Measurements from ENCODE around the gene KCND2. TPM values are rescaled to one million over a fixed set of nuclear protein-coding genes. Genes with fewer than 3 reads are reported as not detected.

The KCND2 gene
- total and polyA plus RNA-seq, 2 of the 4 experiments (the other 2 are of a cell fraction), result under 0.01 TPM; not detected in 1

DNA sequence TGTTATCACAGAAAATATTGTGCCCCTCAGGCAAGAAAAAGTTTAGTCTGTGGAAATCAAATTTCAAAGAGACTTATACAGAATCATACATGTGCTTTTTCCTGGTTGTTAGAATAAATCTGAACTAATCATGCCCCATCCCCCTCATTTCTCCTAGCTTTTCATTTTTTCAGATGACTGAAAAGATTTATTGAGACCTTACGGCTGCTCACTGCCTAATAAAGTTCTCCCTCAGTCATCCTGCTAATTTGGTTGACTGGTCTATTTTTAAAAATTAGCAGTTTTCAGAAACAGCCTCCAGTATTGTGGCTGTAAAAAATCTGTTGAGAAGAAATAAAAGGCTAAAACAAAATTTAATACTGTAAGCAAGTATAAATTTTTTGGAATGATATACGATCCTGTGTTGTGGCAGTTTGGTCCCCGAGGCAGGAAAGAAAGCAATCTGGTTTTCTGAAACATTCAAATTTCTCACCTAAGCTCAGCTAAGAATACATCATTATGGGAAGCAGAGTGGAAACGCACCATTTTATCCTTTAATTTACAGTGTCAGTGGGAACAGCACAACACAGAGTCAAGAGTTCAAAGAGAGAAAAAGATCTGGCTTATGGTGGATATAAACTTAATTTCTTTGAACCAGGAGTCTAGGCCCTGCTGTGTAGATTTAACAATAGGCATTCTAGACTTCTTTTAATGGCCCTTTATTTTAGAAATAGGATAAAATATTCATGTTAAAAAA lies 144.4 kb downstream of the KCND2 start:
- H3K56ac ChIP-seq (ENCODE audit: extremely low read depth, insufficient read depth, low read length), result no peak overlapping the region
- no peak overlapping the region for H2BK20ac ChIP-seq (ENCODE audit: low read depth, low read length)
- H3K23ac ChIP-seq (ENCODE audit: low read depth, low read length), result no peak overlapping the region
- H3K4ac ChIP-seq (ENCODE audit: low read depth, low read length), result no peak overlapping the region
- H3K79me1 ChIP-seq (ENCODE audit: low read depth in 1 of 2, low read length in 2 of 2), result no peaks in the 10 kb centered on the region
- no peak overlapping the region for H3K4me3 ChIP-seq (ENCODE audit: insufficient read depth, low read depth, low read length)
- no peak overlapping the region for H3K14ac ChIP-seq (replicated peaks; ENCODE audit: low read depth, low read length)
- no peak overlapping the region for H2AK9ac ChIP-seq (replicated peaks; ENCODE audit: low read depth, low read length, poor library complexity)
- dilution Hi-C loops (cut with HindIII; ENCODE audit: low sequenced_read_pairs, unreplicated experiment), result no loop called here
- no peak overlapping the region for H3K27ac ChIP-seq (ENCODE audit: insufficient read depth, low read length)
- WGBS, 2 experiments (ENCODE audit: extremely low coverage in 2 of 2, insufficient read length in 1 of 2), result no CpG with 5 or more reads among the region's 4 CpGs
- no peak overlapping the region for H3K9ac ChIP-seq (ENCODE audit: low read depth, low read length)
- no peaks in the 10 kb centered on the region for H4K20me1 ChIP-seq (ENCODE audit: insufficient read depth, low read length)
- H3K4me1 ChIP-seq (ENCODE audit: control insufficient read depth, insufficient read depth, low read length), result no peaks in the 10 kb centered on the region
- BruUV-seq (replicated peaks), result no TSS peak
- DNase-seq, result no peak
- no peaks in the 10 kb centered on the region for H3K36me3 ChIP-seq (ENCODE audit: control insufficient read depth, insufficient read depth, low read length)
- H3K9me3 ChIP-seq (ENCODE audit: control insufficient read depth, insufficient read depth, low read length), result no peaks in the 10 kb centered on the region
- H4K5ac ChIP-seq (ENCODE audit: low read depth, low read length), result no peak overlapping the region
- H2AFZ ChIP-seq (replicated peaks; ENCODE audit: low read length, poor library complexity), result no peak overlapping the region
- H4K91ac ChIP-seq (ENCODE audit: insufficient read depth, low read depth, low read length), result no peak overlapping the region
- in situ Hi-C loops (cut with MboI; ENCODE audit: low sequenced_read_pairs), result no loop called here
- H3K27me3 ChIP-seq (ENCODE audit: control insufficient read depth, insufficient read depth, low read length), result no peaks in the 10 kb centered on the region
- H2BK15ac ChIP-seq (ENCODE audit: low read depth, low read length), result no peak overlapping the region
- no peak overlapping the region for H2BK5ac ChIP-seq (ENCODE audit: low read depth, low read length, poor library complexity, severe bottlenecking)
- no peak for TF ChIP-seq ELK1 (IDR thresholded peaks at IDR 0.05; ENCODE audit: borderline replicate concordance, low read depth, low read length)
- TF ChIP-seq RCOR1 (IDR thresholded peaks at IDR 0.05; ENCODE audit: insufficient replicate concordance, low read length), result no peak
- TF ChIP-seq RAD21 (IDR thresholded peaks at IDR 0.05; ENCODE audit: low read length), result no peak
- ChIA-PET CTCF (no interaction called here), POLR2A (ENCODE audit: unreplicated experiment) (no interaction called here)
- no peaks in the 10 kb centered on the region for H3K9me1 ChIP-seq (ENCODE audit: insufficient read depth, low read length)
- no peak overlapping the region for H2AK5ac ChIP-seq (ENCODE audit: low read depth, low read length)
- H3K4me2 ChIP-seq (ENCODE audit: low read depth, low read length), result no peak overlapping the region
- no peak overlapping the region for H2BK120ac ChIP-seq (ENCODE audit: low read depth, low read length)
- H3K18ac ChIP-seq (ENCODE audit: low read depth, low read length), result no peak overlapping the region
- H4K8ac ChIP-seq (ENCODE audit: low read depth in 2 of 2, low read length in 2 of 2), result no peak overlapping the region
- no peak for ATAC-seq (ENCODE audit: low read depth)
- intact Hi-C loops (cut with micrococcal nuclease), result no loop called here
